HepG2 (cell line): ENCODE data around the gene SLC25A23. TPM values are rescaled to one million over a fixed set of nuclear protein-coding genes. Genes with fewer than 3 reads are reported as not detected.

Source experiments
- AGO1 ChIP-seq: fragments of 200-400 bp; formaldehyde crosslinking; IDR thresholded peaks from 2 replicates; pipeline ENCODE4 v1.6.1; 2017; ENCODE audit warnings: mild to moderate bottlenecking, low read depth, low read length, moderate library complexity; ENCODE audit not compliant: poor library complexity, severe bottlenecking
- PHF8 ChIP-seq: sonication (generic); formaldehyde crosslinking; IDR thresholded peaks from 2 replicates; pipeline ENCODE4 v1.5.0; 2020; ENCODE audit warnings: missing genetic modification reagents
- POGK ChIP-seq: sonication (generic); formaldehyde crosslinking; conservative IDR thresholded peaks from 2 replicates; pipeline ENCODE4 v1.8.0; 2022; ENCODE audit warnings: mild to moderate bottlenecking, moderate library complexity, missing genetic modification reagents
- THAP11 ChIP-seq: IDR thresholded peaks from 2 replicates; pipeline ENCODE4 v1.6.1; 2016; ENCODE audit warnings: missing biosample characterization, missing genetic modification reagents
- polyA plus RNA-seq, 8 experiments: library from polyadenylated mRNA; depleted of rRNA in 3 of 8; stranded (reverse) in 7 of 8; unstranded in 1 of 8; fragments of >200 nt; fragmentation: Illumina TruSeq in 4 of 8; extraction: Trizol in 4 of 8; gene quantifications; 2 replicates each; pipeline versions ENCODE4 v1.2.1 to v1.2.3, GENCODE V29; 2011 to 2016; ENCODE audit warnings: low read depth in 4 of 8, missing spikeins in 1 of 8, mixed read lengths in 1 of 8; ENCODE audit not compliant: insufficient read depth in 1 of 8
- total RNA-seq, 5 experiments: library from RNA; depleted of rRNA; stranded (reverse); fragments of >200 nt; fragmentation: Illumina TruSeq; extraction: Trizol; gene quantifications; 2 replicates each; pipeline ENCODE4 v1.2.3, GENCODE V29; 2016; ENCODE audit warnings: low read depth in 1 of 5
- TF ChIP-seq, protein P1 (sequence below): sonication (generic); formaldehyde crosslinking; IDR thresholded peaks from 2 replicates; pipeline ENCODE4 v1.4.0; 2020; ENCODE audit warnings: missing genetic modification reagents, borderline replicate concordance

The SLC25A23 gene
- total and polyA plus RNA-seq, 2 of the 13 experiments (the other 11 are each of a cell fraction or from before 2014, with no cell fraction given) = 12.4 to 15.2 TPM

DNA sequence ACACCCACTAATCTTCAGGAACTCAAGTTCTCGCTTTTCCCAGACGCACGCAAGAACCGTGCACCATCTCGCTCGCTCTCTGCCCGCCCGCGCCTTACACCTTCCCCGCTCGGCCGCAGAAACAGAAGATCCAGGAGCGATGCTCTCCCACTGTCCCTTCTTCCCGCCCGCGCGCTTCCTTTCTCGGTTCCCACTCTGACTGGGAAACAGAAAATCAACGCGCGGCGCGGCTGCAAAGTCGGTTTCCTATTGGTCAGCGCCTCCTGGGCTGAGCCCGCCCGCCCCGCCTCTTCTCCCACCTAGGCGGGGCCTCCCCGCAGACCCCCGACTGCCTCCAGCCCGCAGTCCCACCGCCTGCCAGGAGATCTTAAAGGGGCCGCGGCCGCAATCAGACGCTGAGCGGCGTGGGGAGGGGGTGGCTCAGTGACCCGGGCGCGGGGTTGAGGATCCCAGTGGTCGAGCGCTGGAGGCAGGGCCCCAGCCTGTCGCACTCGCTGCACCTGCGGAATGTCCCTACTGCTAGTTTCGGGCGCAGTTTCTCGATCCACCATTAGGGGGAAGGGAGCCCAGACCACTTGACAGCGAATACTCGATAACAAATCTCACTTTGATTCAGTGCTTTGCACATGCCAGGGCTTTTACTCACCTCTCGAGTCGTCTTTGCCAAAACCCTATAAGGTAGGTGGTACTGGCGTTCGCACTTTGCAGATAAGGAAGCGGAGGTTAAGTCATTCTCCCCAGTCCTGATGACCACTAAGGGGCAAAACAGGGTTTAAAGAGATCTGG lies 700 bp upstream of the SLC25A23 start (continued):
- TF ChIP-seq, protein P1, sequence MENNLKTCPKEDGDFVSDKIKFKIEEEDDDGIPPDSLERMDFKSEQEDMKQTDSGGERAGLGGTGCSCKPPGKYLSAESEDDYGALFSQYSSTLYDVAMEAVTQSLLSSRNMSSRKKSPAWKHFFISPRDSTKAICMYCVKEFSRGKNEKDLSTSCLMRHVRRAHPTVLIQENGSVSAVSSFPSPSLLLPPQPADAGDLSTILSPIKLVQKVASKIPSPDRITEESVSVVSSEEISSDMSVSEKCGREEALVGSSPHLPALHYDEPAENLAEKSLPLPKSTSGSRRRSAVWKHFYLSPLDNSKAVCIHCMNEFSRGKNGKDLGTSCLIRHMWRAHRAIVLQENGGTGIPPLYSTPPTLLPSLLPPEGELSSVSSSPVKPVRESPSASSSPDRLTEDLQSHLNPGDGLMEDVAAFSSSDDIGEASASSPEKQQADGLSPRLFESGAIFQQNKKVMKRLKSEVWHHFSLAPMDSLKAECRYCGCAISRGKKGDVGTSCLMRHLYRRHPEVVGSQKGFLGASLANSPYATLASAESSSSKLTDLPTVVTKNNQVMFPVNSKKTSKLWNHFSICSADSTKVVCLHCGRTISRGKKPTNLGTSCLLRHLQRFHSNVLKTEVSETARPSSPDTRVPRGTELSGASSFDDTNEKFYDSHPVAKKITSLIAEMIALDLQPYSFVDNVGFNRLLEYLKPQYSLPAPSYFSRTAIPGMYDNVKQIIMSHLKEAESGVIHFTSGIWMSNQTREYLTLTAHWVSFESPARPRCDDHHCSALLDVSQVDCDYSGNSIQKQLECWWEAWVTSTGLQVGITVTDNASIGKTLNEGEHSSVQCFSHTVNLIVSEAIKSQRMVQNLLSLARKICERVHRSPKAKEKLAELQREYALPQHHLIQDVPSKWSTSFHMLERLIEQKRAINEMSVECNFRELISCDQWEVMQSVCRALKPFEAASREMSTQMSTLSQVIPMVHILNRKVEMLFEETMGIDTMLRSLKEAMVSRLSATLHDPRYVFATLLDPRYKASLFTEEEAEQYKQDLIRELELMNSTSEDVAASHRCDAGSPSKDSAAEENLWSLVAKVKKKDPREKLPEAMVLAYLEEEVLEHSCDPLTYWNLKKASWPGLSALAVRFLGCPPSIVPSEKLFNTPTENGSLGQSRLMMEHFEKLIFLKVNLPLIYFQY = 0 out of 2 replicates have a peak, but pooled peaks have one; percentile 57
- TF ChIP-seq POGK = peak; percentile 49; the same call in 1 of the 2 replicates
- peak; percentile 74 for TF ChIP-seq THAP11 (CRISPR knock-in tag)
- TF ChIP-seq PHF8 = peak; percentile 72
- TF ChIP-seq AGO1 = no peak
